HepG2 (cell line): ENCODE results near the gene PGAP3. TPM values are rescaled to one million over a fixed set of nuclear protein-coding genes. Genes with fewer than 3 reads are reported as not detected.

ENCODE experiments used
- ATAC-seq: fragments of 200-7000 bp; cut with Tn5 transposase; 3 replicates; pipeline ENCODE4 v1.9.1; 2020; ENCODE audit warnings: mild to moderate bottlenecking, moderate library complexity
- BruUV-seq: library from RNA; stranded (reverse); fragments of 400-500 nt; replicated peaks from 2 replicates; lab custom pipeline; 2021; lab: Mats Ljungman, UMichigan
- CTCF ChIA-PET: fragments of 300-600 bp; formaldehyde crosslinking; extraction: SDS; loops from one replicate; lab custom pipeline; 2021; ENCODE audit warnings: low total read pairs, inconsistent platforms, low intra/inter-chr PET ratio; lab: Yijun Ruan, JAX
- POLR2A ChIA-PET: fragments of 350-600 bp; sonication (Branson Sonifier 250); formaldehyde crosslinking; loops from one replicate; lab custom pipeline; 2020; ENCODE audit warnings: antibody characterized with exemption, inconsistent platforms; lab: Yijun Ruan, JAX
- DNase-seq: peaks from one replicate; pipeline ENCODE4 v3.0.0-alpha.2; 2015; ENCODE audit warnings: low spot score
- FAIRE-seq: peaks from 3 replicates; lab custom pipeline; 2011; peaks lifted over from hg19 to GRCh38; lab: Jason Lieb, UNC
- H2AFZ ChIP-seq: one replicate; pipeline ENCODE4 v1.6.1; 2011; ENCODE audit warnings: low read length, inconsistent platforms
- H3K27ac ChIP-seq: fragments of 300-600 bp; 3 replicates; pipeline ENCODE4 v1.8.0; 2011; ENCODE audit warnings: mixed run types, mild to moderate bottlenecking, mixed read lengths, low read length, inconsistent platforms; ENCODE audit not compliant: insufficient read depth; ENCODE audit errors: extremely low read length
- H3K27me3 ChIP-seq, 2 experiments: fragments of 200-600 bp in 1 of 2; 2 replicates in 1 of 2; 3 replicates in 1 of 2; pipeline versions ENCODE4 v1.6.0 to v1.8.0; 2011; ENCODE audit warnings: low read length in 2 of 2, mild to moderate bottlenecking in 2 of 2, moderate library complexity in 2 of 2, inconsistent platforms in 1 of 2; ENCODE audit not compliant: insufficient read depth in 2 of 2, control insufficient read depth in 1 of 2
- H3K36me3 ChIP-seq, 2 experiments: fragments of 200-600 bp in 1 of 2; replicated peaks in 1 of 2; 2 replicates in 1 of 2; 3 replicates in 1 of 2; pipeline versions ENCODE4 v1.5.1 to v1.8.0; 2011; ENCODE audit warnings: low read length in 2 of 2, inconsistent platforms in 1 of 2; ENCODE audit not compliant: insufficient read depth in 2 of 2, control insufficient read depth in 1 of 2
- H3K4me1 ChIP-seq: 2 replicates; pipeline ENCODE4 v1.5.1; 2012; ENCODE audit warnings: low read length, inconsistent platforms; ENCODE audit not compliant: insufficient read depth
- H3K4me2 ChIP-seq: 2 replicates; pipeline ENCODE4 v1.6.0; 2011; ENCODE audit warnings: low read depth, low read length, inconsistent platforms
- H3K4me3 ChIP-seq, 3 experiments: fragments of 200-600 bp in 1 of 3; sonication (generic), shearing (Covaris generic) in 1 of 3; replicated peaks in 1 of 3; 2 replicates each; pipeline ENCODE4 v1.5.1; 2011 to 2016; ENCODE audit warnings: low read length in 3 of 3, inconsistent platforms in 2 of 3, low read depth in 2 of 3, mild to moderate bottlenecking in 2 of 3, control low read depth in 1 of 3, mixed read lengths in 1 of 3; ENCODE audit not compliant: insufficient read depth in 1 of 3
- H3K79me2 ChIP-seq: one replicate; pipeline ENCODE4 v1.6.1; 2011; ENCODE audit warnings: low read length, inconsistent platforms; ENCODE audit not compliant: insufficient read depth
- H3K9ac ChIP-seq: 2 replicates; pipeline ENCODE4 v1.6.0; 2011; ENCODE audit warnings: mild to moderate bottlenecking, low read depth, low read length, inconsistent platforms; ENCODE audit not compliant: insufficient read depth
- H3K9me3 ChIP-seq: 2 replicates; pipeline ENCODE4 v1.5.1; 2012; ENCODE audit warnings: mild to moderate bottlenecking, low read length
- H4K20me1 ChIP-seq: 2 replicates; pipeline ENCODE4 v1.6.0; 2011; ENCODE audit warnings: inconsistent platforms, mild to moderate bottlenecking, low read length, moderate library complexity; ENCODE audit not compliant: insufficient read depth
- ADNP ChIP-seq: sonication (generic); formaldehyde crosslinking; IDR thresholded peaks from 2 replicates; pipeline ENCODE4 v1.4.0; 2020; ENCODE audit warnings: missing genetic modification reagents
- LCORL ChIP-seq, 2 experiments: fragments of 450-650 bp in 1 of 2; sonication (generic) in 1 of 2; formaldehyde crosslinking in 1 of 2; IDR thresholded peaks; 2 replicates each; pipeline versions ENCODE4 v1.5.0 to v1.6.1; 2017 to 2020; ENCODE audit warnings: antibody characterized with exemption in 1 of 2, missing genetic modification reagents in 1 of 2
- NR2F2 ChIP-seq: IDR thresholded peaks from 2 replicates; pipeline ENCODE4 v1.6.1; 2012; ENCODE audit warnings: low read depth, inconsistent platforms, borderline replicate concordance
- RFX1 ChIP-seq: fragments of 450-650 bp; IDR thresholded peaks from 2 replicates; pipeline ENCODE4 v1.6.1; 2017
- TARDBP ChIP-seq: sonication (generic); formaldehyde crosslinking; IDR thresholded peaks from 2 replicates; pipeline ENCODE4 v1.8.0; 2022; ENCODE audit warnings: mild to moderate bottlenecking, missing genetic modification reagents
- ZNF224 ChIP-seq: sonication (generic); formaldehyde crosslinking; IDR thresholded peaks from 2 replicates; pipeline ENCODE4 v1.5.0; 2020; ENCODE audit warnings: mild to moderate bottlenecking, missing genetic modification reagents
- ZNF33A ChIP-seq: sonication (generic); formaldehyde crosslinking; IDR thresholded peaks from 2 replicates; pipeline ENCODE4 v1.5.1; 2020; ENCODE audit warnings: missing genetic modification reagents, mild to moderate bottlenecking, moderate library complexity, borderline replicate concordance
- ZNF629 ChIP-seq: sonication (generic); formaldehyde crosslinking; conservative IDR thresholded peaks from 2 replicates; pipeline ENCODE4 v1.5.0; 2020; ENCODE audit warnings: missing genetic modification reagents
- WGBS: methylation state at CpG from one replicate; pipeline ENCODE4 v1.1.6; 2017; ENCODE audit warnings: low lambda C conversion rate; 5-methylcytosine and 5-hydroxymethylcytosine counted together
- in situ Hi-C: cut with HindIII; loops from 2 replicates; pipeline ENCODE4 v1.10.0; 2017; ENCODE audit warnings: low pct_unique_long_range_greater_than_20kb; ENCODE audit not compliant: extremely low pct_ligation_motif_present
- intact Hi-C: fragments of 100-400 bp; cut with micrococcal nuclease; formaldehyde crosslinking; loops from one replicate; pipeline ENCODE4 v1.10.0; 2022; ENCODE audit not compliant: unreplicated experiment
- polyA plus RNA-seq, 8 experiments: library from polyadenylated mRNA; depleted of rRNA in 3 of 8; stranded (reverse) in 7 of 8; unstranded in 1 of 8; fragments of >200 nt; fragmentation: Illumina TruSeq in 4 of 8; extraction: Trizol in 4 of 8; gene quantifications; 2 replicates each; pipeline versions ENCODE4 v1.2.1 to v1.2.3, GENCODE V29; 2011 to 2016; ENCODE audit warnings: low read depth in 4 of 8, missing spikeins in 1 of 8, mixed read lengths in 1 of 8; ENCODE audit not compliant: insufficient read depth in 1 of 8
- total RNA-seq, 5 experiments: library from RNA; depleted of rRNA; stranded (reverse); fragments of >200 nt; fragmentation: Illumina TruSeq; extraction: Trizol; gene quantifications; 2 replicates each; pipeline ENCODE4 v1.2.3, GENCODE V29; 2016; ENCODE audit warnings: low read depth in 1 of 5
- TF ChIP-seq, protein P1 (sequence below), 2 experiments: sonication (generic) in 1 of 2; formaldehyde crosslinking in 1 of 2; IDR thresholded peaks; 2 replicates each; pipeline versions ENCODE4 v1.4.0 to v1.6.1; 2018 to 2020; ENCODE audit warnings: missing genetic modification reagents in 2 of 2, borderline replicate concordance in 1 of 2, low read depth in 1 of 2, mild to moderate bottlenecking in 1 of 2, missing biosample characterization in 1 of 2

PGAP3 gene
- total and polyA plus RNA-seq, 2 of the 13 experiments (the other 11 are each of a cell fraction or from before 2014, with no cell fraction given) = 11.9 to 14.6 TPM

DNA sequence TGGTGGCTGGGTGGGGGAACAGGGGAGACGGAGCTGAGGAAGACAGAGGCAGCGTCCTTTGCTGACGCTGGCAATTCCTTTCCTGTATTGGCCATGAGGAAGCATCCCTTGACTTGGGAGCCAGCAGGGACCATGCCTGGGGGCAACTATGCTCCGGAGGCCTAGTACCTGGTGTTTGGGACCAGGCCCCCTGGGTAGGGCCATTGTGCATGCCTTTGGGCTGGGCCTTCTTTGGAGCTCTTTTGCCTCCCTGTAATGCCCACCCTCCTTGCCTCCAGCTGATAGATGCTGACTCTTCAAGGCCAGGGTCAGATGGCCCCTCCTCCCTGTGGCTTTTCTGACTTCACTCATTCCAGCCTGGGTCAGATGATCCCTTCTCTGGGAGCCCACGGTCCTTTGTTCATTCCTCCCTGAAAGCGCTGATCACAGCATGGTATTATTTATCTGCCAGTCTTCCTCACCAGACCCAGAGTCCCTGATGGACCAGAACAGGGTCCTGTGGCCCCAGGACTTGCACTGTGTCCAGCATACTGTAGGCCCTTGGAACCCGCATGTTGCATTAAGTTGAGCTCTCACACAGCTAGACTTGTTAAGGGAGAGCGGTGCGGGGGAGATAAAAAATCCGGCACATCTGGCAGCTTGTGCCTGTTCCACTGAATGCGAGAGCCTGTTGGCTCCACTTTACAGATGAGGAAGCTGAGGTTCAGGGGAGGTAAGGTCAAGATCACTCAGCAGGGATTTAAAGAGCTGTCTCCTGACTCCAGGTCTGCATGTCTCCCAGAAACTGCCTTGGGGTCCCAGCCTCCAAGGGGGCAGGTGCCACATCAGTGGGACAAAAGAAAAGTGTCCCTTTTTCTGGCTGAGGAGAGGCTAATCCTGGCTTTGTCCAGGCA lies 48.0 kb downstream of the PGAP3 start:
- Histone ChIP-seq H3K36me3 (peaks cover 0 to 2% of the 10 kb centered on the region in 2 experiments; a peak in 2 of 5 replicates), H3K9me3 (no peaks in the 10 kb centered on the region), H3K4me1 (peaks cover 67% of the 10 kb centered on the region), H3K27ac (no peak overlapping the region), H3K4me2 (no peak overlapping the region), H3K27me3 (no peaks in the 10 kb centered on the region; a peak in 1 of 5 replicates), H2AFZ (no peak overlapping the region), H4K20me1 (peaks cover 3% of the 10 kb centered on the region), H3K79me2 (peaks cover 60% of the 10 kb centered on the region), H3K9ac (no peak overlapping the region), H3K4me3 (no peak overlapping the region)
- POLR2A ChIA-PET = no interaction called here
- DNase-seq = no peak
- 93% methylated on average over 11 of the region's 11 CpGs for WGBS
- no TSS peak for BruUV-seq
- ATAC-seq = no peak
- TF ChIP-seq TARDBP (no peak), ZNF629 (CRISPR knock-in tag) (peak; percentile 66)
- TF ChIP-seq, protein P1, sequence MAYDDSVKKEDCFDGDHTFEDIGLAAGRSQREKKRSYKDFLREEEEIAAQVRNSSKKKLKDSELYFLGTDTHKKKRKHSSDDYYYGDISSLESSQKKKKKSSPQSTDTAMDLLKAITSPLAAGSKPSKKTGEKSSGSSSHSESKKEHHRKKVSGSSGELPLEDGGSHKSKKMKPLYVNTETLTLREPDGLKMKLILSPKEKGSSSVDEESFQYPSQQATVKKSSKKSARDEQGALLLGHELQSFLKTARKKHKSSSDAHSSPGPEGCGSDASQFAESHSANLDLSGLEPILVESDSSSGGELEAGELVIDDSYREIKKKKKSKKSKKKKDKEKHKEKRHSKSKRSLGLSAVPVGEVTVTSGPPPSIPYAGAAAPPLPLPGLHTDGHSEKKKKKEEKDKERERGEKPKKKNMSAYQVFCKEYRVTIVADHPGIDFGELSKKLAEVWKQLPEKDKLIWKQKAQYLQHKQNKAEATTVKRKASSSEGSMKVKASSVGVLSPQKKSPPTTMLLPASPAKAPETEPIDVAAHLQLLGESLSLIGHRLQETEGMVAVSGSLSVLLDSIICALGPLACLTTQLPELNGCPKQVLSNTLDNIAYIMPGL (CRISPR knock-in tag; IDR thresholded peaks at IDR 0.05; ENCODE audit: borderline replicate concordance in 1 of 2, low read depth in 1 of 2) = no peak
- no peak for FAIRE-seq
- intact Hi-C loops = no loop called here
- CTCF ChIA-PET = no interaction called here
- in situ Hi-C loops = no loop called here

DNA sequence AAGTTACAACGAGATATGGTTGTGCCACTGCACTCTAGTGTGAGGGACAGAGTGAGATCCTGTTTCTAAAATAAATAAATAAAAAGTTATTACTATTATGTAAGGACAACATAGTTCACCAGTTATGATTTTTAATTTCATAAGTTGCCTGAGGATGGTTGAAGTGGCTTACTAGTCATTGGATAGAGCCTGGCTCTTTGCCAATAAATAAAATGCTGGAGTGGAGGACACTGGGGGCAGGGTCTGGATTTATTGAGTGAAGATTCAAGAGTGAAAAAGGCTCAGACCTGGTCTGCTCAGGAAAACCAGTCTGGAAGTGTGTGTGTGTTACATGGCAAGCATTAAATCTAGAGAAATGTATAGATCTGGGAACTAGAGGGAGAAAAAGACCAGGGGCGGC lies 48.8 kb downstream of the PGAP3 start:
- in situ Hi-C loops = no loop called here

More for the DNA sequence above, 48.8 kb downstream of the PGAP3 start:
- BruUV-seq = no TSS peak
- Histone ChIP-seq H2AFZ (no peak overlapping the region), H3K4me3 (no peak overlapping the region), H4K20me1 (peaks cover 3% of the 10 kb centered on the region), H3K27me3 (no peaks in the 10 kb centered on the region; a peak in 1 of 5 replicates), H3K4me2 (0 out of 2 replicates have a peak overlapping the region, but pooled peaks have one; percentile 99), H3K36me3 (peaks cover 0 to 2% of the 10 kb centered on the region in 2 experiments; a peak in 2 of 5 replicates), H3K9me3 (no peaks in the 10 kb centered on the region), H3K9ac (no peak overlapping the region), H3K79me2 (peaks cover 56% of the 10 kb centered on the region), H3K4me1 (peaks cover 72% of the 10 kb centered on the region), H3K27ac (no peak overlapping the region)
- DNase-seq (no peak), FAIRE-seq (no peak), ATAC-seq (no peak)
- intact Hi-C loops = no loop called here
- ChIA-PET CTCF (no interaction called here), POLR2A (no interaction called here)
- TF ChIP-seq ZNF224 (CRISPR knock-in tag) (no peak), NR2F2 (no peak), ZNF33A (CRISPR knock-in tag) (no peak), LCORL (IDR thresholded peaks at IDR 0.05) (peak; percentile 54), LCORL (CRISPR knock-in tag; IDR thresholded peaks at IDR 0.05) (no peak), RFX1 (no peak), ADNP (CRISPR knock-in tag) (no peak)
- WGBS = 89% methylated on average over 2 of the region's 2 CpGs
